Activated CD8-positive, alpha-beta memory T cell treated with anti-CD3 and anti-CD28 coated beads for 1 hour (primary cell): ENCODE measurements around the gene SSBP4.

ENCODE experiments used
- DNase-seq, 2 donors: peaks; one replicate each; pipeline ENCODE4 v3.0.0-alpha.2; 2020; ENCODE audit warnings: low read depth in 1 of 2; ENCODE audit errors: extremely low read depth in 1 of 2

SSBP4 gene

DNA sequence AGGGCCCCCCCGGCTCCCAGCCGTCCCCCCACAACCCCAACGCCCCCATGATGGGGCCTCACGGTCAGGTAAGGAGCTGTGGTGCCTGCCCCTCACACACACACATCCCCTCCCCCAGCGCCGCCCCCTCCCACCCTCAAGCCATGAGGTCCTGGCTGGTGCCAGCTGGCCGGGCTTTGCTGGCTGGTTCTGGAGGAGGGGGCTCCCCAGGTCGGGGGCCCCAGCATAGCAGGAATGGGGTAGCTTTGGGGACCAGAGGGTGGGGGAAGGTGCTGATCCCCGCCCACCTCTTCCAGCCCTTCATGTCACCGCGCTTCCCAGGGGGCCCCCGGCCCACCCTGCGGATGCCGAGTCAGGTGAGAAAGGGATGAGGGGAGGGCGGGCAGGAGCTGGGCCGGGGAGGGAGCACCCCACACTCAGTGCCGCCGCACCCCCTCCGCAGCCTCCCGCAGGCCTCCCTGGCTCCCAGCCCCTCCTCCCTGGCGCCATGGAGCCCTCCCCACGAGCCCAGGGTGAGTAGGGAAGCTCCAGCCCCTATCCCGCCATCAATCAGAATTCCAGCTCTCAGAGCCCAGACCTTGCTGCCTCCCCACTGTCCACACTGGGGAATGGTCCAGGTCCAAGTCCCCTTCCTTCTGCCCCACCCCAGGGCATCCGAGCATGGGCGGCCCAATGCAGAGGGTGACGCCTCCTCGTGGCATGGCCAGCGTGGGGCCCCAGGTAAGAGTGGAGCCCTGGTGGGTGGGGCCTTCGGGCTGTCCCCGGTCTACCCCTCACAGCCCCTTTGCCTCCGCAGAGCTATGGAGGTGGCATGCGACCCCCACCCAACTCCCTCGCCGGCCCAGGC, 12.4 kb downstream of the SSBP4 start:
- no peak for DNase-seq

DNA sequence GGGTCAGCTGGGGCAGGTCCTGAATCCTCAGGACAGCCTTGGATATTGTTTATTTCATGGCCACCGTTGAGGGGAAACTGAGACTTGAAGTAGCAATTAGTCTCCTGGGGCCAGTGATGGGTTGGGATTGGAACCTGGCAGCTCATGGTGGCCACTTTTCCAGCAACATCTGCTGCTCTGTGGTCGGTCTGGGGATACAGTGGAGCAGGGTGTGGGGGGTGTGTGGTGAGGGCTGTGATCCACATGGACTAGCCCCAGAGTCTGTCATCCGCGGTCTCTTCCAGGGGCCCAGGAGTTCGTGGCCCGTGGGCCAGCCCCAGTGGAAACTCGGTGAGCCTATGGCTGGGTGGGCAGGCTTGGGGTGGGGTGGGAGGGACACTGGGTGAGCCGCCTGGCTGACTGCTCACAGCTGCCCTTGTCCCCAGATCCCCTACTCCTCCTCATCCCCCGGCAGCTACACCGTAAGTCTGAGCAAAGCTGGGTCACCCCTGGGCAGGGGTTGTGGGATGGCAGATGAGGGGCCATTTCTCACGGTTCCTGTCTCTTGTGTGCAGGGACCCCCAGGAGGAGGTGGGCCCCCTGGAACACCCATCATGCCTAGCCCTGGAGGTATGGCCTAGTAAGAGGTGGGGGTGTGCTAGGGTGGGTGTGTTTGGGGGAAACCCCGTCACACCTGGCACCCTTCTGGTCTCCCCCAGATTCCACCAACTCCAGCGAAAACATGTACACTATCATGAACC, 13.2 kb downstream of the SSBP4 start:
- no peak for DNase-seq

DNA sequence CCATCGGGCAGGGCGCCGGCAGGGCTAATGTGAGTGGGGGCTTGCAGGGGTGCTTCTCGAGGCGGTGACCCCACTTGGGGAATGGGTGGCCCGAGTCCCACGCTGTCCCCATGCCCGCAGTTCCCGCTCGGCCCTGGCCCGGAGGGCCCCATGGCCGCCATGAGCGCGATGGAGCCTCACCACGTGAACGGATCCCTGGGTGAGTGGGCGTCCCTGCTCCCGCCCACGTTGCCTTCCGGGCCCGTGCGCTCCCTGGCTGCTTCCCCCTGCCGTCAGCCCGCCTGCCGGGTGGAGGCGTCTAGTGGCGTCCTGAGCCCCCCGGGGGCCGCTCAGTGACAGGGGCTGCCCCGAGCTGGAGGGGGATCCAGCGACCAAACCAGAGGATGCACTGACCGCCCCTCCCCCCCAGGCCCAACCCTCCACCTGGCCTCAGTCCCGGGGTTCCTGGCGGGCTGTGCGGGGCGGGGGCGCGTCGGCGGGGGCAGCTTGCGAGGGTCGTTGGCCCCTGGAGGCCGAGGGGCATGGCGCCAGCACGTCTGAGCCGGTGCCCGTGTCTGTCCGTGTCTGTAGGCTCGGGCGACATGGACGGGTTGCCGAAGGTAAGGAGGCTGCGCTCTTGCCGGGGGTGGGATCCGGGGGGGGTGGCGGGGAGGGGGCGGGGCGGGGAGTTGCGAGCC, 14.0 kb downstream of the SSBP4 start:
- DNase-seq, result no peak

DNA sequence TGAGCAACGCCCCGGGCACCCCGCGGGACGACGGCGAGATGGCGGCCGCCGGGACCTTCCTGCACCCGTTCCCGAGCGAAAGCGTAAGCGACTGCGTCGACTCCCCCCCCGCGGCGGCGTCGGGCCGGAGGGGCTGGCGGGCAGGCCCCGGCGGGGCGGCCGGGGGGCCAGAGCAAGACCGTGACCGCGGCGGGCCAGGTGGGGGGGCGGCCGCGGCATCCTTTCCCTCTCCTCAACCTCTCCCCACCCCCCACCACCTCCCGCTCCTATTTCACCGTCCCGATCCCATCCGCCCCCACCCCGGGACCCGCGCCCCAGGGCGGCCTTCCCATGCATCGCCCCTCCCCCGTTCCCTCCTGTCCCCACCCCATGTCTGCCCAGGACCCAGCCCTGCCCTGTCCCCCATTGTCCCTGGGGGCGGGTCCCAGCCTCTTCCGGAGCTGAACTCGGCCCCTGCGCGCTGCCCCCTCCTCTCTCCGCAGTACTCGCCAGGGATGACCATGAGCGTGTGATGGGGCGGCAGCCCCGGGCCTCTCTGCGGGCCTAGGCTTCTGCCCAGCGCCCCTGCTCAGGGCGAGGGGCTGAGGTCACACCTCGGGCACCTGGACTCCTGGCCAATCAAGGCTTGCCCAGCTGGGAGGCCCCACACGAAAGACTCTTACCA, 14.7 kb downstream of the SSBP4 start:
- no peak for DNase-seq

DNA sequence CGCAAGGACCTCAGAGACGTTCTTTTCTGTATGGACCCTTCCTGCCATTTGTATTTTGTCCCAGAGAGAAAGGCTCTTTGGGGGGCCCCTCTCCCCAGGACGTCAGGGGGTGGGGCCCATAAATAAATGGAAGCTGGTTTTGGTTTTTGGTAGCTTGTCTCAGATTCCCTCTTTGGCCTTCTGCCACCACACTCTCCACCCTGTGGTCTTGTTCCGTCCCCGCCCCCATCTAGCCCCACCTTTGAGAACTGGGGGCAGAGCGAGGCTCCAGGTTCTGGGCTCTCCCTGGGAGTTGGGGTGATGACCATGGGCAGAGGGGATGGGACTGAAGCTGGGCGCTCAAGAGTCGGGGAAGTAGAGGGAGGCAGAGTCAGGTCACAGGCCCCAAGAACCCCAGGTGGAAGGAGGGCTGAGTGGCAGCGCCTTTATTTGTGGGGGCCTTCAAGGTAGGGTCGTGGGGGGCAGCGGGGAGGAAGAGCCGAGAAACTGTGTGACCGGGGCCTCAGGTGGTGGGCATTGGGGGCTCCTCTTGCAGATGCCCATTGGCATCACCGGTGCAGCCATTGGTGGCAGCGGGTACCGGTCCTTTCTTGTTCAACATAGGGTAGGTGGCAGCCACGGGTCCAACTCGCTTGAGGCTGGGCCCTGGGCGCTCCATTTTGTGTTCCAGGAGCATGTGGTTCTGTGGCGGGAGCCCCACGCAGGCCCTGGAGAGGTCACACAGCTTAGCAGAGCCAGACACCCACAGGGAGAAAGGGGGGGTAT, 15.4 kb downstream of the SSBP4 start:
- DNase-seq, result no peak

DNA sequence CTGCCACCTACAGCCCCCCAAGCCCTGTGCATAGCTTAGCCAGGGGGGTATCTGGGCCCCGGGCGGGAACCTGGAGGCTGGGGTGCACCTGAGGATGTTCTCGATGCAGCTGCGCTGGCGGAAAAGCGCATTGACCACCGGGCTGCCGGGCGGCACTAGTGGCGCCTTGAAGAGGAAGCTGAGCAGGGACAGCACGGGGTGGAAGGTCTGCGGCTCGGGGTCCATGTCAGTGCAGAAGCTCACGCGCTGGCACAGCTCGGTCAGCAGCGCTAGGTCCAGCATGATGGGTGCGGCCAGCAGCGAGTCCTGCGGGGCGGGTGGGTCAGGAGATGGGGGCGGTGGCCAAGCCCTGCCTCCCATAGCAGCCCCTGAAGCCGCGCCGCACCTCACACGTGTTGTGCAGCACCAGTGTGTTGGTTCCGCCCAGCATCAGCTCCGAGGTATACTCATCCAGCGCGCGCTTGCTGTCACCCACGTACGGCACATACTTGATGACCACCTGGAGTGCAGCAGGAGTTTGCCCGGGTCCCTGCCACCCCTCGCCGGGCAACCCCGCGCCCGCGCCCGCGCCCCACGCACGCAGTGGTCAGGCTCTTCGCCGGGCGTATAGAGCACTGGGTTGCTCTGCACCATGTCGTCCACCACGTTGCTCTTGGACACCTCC, 16.1 kb downstream of the SSBP4 start:
- no peak for DNase-seq

DNA sequence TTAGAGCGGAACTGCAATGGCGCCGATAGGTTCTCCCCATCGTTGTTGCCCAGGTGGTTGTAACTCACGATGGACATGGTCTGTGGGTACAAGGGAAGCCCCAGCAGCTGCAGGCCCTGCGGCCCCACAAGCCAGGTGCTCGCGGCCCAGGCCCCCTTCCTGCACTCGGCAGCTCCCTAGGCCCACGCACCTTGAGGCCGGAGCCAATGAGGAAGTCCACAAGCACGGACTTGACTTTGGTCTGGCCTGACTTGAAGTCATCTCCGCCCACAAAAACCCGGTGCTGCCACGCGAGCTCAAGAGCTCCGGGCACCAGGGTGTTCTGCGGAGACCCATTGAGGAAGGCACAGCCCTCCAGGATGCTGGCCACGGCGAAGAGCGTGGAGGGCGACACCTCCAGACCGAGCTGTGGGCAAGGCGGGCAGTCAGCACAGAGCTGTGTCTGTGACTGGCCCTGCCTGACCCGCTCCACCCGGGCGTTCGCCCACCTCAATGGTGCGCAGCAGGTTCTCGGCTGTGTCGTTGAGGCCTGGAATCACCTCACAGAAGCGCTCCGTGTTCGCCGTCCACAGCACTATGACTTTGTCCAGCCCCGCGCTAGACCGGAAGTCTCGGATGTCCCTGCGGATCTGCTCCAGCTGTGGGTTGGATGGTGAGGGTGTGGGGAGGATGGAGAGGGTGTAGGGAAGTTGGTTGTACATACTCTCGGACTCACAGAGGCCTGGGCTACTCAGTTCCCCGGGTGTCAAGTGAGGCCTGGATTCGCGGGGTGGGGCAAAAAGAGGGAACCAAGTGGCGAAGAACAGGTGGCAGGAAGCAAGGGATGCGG, 16.9 kb downstream of the SSBP4 start:
- no peak for DNase-seq

DNA sequence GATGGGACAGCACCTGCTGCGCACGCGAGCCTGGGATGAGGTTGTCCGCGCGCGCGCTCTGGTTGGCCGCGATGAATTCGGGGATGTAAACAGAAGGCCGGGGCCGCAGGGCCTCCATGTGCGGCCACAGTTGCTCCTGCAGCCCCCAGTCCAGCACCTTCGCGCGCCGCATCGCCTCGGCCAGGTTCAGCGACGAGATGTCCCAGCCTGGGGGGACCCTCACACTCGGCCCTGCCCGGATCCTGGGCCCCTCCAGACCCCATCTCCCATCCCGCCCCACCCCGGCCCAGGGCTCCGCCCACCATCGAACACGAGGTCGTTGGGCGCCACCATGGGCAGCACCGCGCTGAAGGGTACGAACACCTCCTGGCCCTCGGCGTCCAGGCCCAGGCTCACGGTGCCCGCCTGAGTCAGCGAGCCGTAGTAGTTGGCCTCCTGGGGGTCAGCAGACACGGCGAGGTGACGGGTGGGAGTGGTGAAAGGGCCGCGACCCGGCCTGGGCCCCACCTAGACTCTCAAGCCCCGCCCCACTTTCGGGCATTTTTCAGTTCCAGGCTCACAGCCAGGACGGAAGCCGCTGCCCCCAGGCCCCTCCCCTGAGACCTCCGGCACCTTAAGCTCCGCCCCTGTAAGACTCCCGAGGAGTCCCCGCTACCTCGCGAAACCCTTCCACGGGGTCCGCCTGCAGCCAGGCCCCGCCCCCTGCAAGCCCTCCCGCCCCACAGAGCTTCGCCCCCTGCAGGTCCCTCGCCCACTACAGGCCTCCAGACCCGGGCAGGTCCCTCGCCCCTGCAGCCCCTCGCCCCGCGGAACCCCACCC, 17.7 kb downstream of the SSBP4 start:
- DNase-seq, result peak; percentile 66 to 70

DNA sequence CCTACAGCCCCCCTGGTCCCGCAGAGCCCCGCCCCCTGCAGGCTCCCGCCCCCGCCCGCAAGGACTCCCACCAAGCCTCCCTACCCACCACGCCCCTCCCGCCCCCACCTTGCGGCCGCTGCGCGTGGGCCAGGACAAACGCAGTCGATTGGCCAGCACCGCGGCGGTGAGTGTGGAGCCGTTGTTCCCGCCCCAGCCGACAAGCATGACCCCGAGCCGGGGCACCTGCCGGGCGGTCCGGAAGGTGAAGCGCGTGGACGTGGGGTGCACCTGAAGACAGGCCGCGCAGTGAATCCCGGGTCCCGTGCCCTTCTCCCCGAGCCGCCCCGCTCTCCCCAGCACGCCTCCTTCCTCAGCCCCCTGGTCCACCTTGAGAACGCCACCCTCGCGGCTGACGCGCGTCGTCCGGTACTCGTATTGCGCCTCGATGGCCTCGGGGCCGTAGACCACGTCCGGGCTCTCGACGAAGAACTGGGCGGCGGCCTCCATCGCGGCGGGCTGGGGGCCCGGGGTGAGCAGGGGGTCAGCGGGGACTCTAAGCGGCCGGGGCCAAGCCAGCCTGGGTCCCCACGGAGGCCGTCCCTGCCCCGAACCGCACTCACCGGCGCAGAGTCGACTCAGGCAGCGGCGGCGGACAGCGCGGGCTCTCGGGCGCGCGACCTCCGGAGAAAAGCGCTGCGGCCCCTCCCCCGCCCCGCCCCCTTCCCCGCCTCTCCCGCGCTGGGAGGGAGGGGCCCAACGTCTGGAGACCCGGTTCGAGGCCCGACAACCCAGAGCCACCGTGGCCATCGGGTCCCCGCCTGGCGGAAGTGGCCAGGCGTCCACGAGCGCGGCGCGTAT, 18.5 kb downstream of the SSBP4 start, which contains the start of gene ISYNA1:
ISYNA1 (minus strand) TSS at position 643 of the 840 bp plus-strand sequence; CDS start at position 489, 154 bp downstream.
- DNase-seq, result no peak

DNA sequence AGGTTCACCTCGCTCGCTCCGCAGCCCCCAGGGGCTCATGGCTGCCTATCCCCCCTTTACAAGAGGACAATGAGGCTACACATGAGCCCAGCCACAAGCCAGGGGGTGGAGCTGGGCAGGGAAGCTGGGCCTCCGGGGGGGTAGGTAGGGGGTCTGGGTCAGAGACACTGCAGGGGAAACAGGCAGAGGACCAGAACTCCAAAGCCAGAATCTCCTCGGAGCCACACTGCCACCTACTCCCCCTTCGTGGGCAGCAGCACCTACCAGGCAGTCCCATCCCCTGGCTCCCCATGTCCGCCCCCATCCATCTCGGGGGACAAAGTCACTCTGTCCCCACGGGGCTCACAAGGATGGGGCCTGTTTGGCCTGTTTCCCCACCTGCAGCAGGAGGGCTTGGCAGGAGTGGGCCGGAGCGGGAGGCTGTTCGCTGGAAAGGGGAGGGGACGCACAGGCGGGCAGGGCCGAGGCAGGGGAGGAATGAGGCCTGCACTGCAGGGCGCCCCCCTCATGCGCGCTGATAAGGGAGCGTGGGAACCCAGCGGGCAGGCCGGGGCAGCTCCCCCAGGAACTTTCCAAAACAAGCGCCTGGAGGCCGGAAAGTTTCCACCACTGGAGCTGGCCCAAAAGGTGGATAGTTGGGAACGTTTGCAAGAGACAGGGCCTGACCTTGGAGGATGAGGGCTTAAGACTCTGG, 19.3 kb downstream of the SSBP4 start:
- DNase-seq, result no peak

DNA sequence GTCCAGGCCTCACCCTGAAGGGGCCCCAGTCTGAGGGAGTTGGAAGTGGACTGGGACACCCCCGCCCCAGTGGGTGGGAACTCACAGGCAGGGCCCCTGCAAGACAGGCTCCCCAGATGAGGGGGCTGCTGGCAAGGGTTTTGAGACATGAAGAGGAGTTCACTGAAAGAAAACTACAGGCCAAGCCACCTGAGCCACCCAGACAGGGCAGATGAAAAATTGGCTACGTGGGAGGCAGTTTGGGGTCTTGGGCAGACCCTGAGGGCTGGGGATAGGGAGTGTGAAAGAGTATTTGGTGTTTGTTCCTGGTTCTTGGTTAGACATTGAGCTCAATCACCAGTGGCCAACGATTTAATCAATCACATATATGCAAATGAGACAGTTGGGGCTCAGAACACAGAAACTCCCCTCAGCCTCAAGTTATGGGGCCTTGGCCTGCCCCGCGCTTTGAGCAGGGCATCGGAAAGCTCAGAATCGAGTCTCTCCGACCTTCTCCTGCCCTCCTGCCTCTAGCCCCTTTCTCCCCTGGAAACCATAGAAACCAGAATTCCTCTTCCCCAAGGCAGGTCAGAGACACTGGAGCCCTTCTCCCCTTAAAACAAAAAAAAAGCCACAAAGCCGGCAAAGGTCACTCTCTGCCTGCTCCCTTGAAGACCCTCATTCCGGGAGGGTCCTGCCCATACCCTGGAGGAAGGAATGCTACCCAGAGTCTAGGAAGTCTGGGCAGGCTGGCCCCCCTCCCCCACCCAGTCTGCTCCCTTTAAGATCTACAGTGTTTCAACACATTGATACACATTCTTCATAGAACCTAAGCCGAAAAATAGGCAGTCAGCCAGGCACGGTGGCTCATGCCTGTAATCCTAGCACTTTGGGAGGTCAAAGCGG, 20.1 kb downstream of the SSBP4 start:
- DNase-seq, result no peak

DNA sequence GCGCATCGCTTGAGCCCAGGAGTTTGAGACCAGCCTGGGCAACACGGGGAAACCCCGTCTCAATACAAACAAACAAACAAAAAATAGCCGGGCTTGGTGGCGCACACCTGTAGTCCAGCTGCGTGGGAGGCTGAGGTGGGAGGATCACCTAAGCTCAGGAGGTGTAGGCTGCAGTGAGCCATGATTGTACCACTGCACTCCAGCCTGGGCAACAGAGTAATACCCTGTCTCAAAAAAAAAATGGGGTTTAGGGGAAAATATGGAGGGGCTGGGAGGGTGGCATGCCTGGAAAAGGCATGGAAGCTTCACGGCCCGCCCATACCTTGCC, 20.7 kb downstream of the SSBP4 start:
- DNase-seq, result no peak

DNA sequence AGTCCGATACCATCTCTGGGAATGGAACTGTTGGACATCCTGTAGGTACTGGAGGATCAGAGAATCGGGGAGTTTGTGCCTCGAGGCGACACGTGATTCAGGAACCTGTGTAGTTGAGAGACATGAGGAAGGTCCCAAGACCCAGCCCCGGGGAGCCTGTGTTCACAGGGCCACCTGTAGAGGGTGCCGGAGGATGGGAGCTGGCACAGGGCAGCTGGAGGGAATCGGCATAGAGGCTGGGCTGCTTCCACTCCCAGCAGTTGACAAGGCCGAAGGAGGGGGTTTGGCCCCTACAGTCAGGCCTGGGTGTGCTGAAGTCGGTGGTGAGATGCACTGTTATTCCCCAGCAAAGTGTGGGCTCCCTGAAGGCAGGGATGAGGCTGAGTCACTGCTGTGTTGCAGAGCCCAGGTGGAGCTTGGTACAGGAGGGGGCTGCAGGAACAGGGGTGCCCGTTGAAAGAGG, 21.2 kb downstream of the SSBP4 start:
- no peak for DNase-seq

DNA sequence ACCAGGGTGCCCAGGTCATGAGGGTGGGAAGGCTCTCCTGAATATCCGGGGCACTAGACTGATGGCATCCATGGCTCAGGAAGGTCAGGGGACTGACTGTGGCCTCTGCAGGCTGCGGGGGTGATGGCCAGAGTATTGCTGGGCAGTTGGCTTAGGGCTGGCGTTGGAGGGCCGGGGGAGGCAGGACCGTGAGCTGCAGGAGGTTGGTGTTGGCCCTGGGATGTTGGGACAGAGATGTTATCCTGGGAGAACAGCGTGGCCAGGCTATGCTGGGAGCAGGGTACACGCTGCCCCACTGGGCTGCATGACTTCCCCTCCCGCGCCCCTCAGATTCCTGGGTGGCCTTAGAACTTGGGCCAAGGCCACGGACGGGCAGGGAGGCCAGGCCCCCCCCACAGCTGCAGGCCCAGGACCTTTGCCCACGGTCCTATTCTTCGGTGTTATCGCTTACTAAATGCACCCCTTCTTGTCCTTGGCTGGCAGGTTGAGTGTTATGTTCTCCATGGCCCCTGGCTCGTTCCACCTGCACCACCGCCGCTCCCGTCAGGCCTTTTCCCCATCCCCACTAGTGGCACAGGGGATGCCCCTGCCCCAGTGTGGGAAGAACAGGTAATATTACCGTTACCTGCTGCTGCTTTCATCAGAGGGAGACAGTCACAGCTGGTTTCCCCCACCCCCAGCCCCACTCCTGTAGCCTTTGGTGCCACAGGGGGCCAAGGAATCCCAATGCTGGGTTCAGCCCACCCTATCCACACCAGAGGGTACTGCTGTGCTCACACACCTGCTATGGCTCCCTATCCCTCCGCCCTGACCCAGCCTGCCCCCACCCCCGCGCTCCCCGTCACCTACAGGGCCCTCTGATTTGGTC, 22.0 kb downstream of the SSBP4 start:
- DNase-seq, result no peak
